SKM-1 treated with dmso at 0.1 percent for 144 hours (cell line): ENCODE results near the gene MATCAP1.

Source experiments
- DNase-seq: peaks from one replicate; lab custom pipeline; 2025; ENCODE audit not compliant: unreplicated experiment; lab: John Stamatoyannopoulos, UW

MATCAP1 gene

GRCh38 chr16:67208154-67208896, 24.6 kb upstream of the MATCAP1 start:
- no peak for DNase-seq

GRCh38 chr16:67207249-67208091, 23.7 kb upstream of the MATCAP1 start:
- DNase-seq: no peak

- DNase-seq: no peak
Observed at GRCh38 chr16:67206838-67207248, 23.1 kb upstream of the MATCAP1 start.

- no peak for DNase-seq
Observed at GRCh38 chr16:67206129-67206837, 22.5 kb upstream of the MATCAP1 start.

GRCh38 chr16:67204076-67204475, 20.3 kb upstream of the MATCAP1 start:
- DNase-seq: no peak

GRCh38 chr16:67202956-67203493, 19.3 kb upstream of the MATCAP1 start:
- DNase-seq: no peak

GRCh38 chr16:67202426-67202825, 18.7 kb upstream of the MATCAP1 start:
- no peak for DNase-seq

- no peak for DNase-seq
Observed at GRCh38 chr16:67201411-67202345, 17.9 kb upstream of the MATCAP1 start.

- DNase-seq: no peak
Observed at GRCh38 chr16:67200491-67200890, 16.7 kb upstream of the MATCAP1 start.

GRCh38 chr16:67199808-67200198, 16.0 kb upstream of the MATCAP1 start:
- DNase-seq: no peak

- DNase-seq: no peak
Observed at GRCh38 chr16:67199011-67199807, 15.4 kb upstream of the MATCAP1 start, which contains the start of gene ELMO3. Gene ELMO3 (plus strand): TSS chr16:67199131. CDS start chr16:67199327, 196 bp downstream.

- DNase-seq: no peak
Observed at GRCh38 chr16:67198238-67198734, 14.5 kb upstream of the MATCAP1 start.

GRCh38 chr16:67197704-67198103, 13.9 kb upstream of the MATCAP1 start:
- DNase-seq: no peak

- DNase-seq: no peak
Observed at GRCh38 chr16:67196881-67197280, 13.1 kb upstream of the MATCAP1 start.

- DNase-seq: no peak
Observed at GRCh38 chr16:67195676-67196075, 11.9 kb upstream of the MATCAP1 start.

GRCh38 chr16:67194260-67194659, 10.5 kb upstream of the MATCAP1 start:
- DNase-seq: no peak

GRCh38 chr16:67193536-67193935, 9.8 kb upstream of the MATCAP1 start:
- DNase-seq: no peak

- DNase-seq: no peak
Observed at GRCh38 chr16:67192781-67193361, 9.1 kb upstream of the MATCAP1 start.
